Superior temporal gyrus (tissue), 1 donor: ENCODE results near the gene OR2J1.
"Not testable (repeated sequence)": the region's sequence is repeated elsewhere in the genome, so short reads cannot be mapped to it uniquely, and the experiment has no call there.

ENCODE experiments used
- DNase-seq: peaks from one replicate; pipeline ENCODE4 v3.0.0-alpha.2; 2016; ENCODE audit errors: extremely low spot score

OR2J1 gene

GRCh38 chr6:29099190-29099589 lies at the start of gene OR2J1:
TSS of gene OR2J1 (plus strand) at chr6:29099490. CDS start at chr6:29100943, 1,453 bp downstream.
- DNase-seq, result no peak

DNA sequence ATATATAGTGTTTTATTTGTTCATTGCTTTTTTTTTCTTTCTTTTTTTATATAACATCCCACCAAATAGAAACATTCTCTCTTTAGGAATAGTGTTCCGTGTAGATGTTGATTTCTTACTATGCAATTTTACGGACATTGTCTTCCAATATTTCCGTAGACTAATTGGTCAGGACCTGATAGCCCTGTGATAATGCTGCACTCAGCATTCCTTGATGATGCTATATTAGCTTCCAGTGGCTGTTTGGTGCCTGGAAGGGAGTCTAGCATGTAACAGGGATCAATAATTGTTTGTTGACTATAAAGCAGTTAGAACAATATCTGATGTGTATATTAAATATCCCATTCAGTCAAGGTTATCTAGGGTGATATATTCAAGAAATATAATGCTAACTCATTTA lies 47.6 kb upstream of the OR2J1 start:
- no peak for DNase-seq

DNA sequence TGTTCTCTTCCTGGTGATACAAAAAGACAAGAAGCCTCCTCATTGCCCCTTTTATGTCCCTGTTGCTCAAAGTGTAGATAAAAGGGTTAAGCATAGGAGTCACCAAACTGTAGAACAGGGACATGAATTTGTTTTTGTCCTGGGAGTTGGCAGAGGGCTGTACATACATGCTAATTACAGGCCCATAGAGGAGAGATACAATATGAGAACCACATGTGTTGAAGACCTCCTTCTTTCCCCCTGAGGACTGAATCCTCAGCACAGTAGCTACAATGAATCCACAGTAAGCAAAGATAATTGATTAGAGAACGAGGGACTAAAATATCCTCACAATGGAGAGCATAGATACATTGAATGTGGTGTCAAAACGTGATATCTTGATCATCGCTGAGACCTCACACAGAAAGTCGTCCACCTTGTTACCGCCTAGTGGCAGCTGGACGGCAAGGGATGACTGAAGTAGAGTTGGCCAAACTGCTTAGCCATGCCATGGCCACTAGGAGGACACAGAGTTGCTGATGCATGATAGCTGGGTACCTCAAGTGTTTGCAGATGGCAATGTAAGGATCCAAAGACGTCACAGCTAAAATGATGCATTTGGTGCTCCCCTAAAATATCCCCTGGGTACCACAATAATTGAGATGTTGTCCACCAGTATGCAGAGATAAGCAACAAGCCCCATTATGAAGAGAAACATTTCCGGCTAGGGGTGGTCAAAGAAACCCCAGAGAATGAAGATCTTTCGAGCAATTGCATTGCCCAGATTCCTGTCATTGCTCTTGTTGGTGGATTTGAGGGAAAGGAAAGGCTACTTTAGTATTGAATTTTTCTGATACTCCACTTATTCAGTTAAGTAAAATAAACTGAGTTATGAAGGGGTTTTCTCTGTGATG lies 27.2 kb upstream of the OR2J1 start:
- DNase-seq, result no peak

DNA sequence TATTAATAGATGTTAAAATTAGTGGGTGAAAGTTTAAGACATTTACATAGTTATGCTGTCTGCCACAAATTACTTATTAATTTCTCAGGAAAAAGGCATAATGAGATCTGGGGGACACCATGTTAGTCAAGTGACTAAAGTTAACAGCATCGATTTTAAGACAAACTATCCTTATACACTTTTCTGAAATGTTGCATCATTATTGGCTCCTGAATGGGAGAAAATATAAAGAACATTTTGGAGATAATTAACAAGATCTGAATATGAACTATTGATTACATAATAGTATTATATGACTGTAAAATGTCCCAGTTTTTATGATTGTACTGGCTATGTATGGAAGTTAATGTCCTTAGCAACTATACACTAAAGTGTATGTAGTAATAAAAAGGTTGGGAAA lies 20.1 kb upstream of the OR2J1 start:
- DNase-seq, result no peak

- no peak for DNase-seq
Observed at GRCh38 chr6:29081312-29081711, 18.0 kb upstream of the OR2J1 start.

DNA sequence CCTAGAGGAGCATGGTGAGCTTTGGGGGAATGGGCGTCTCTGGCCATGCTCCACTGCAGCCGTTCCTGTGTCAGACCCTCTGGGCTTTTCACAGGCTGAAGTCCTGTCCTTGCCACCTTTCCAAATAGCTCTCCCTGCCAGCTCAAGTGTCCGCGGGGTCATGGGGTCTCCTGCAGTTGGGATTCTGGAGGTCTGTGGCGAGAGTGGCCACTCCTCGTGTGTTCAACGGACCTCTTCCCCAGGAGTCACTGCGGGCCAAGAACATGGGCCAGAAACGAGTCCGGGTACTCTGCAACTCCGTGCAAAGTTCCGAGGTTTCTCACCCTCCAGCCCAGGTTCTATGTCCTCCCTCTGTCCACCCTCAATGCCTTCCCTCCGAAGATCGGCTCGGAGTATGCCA lies 16.8 kb upstream of the OR2J1 start:
- DNase-seq, result no peak

DNA sequence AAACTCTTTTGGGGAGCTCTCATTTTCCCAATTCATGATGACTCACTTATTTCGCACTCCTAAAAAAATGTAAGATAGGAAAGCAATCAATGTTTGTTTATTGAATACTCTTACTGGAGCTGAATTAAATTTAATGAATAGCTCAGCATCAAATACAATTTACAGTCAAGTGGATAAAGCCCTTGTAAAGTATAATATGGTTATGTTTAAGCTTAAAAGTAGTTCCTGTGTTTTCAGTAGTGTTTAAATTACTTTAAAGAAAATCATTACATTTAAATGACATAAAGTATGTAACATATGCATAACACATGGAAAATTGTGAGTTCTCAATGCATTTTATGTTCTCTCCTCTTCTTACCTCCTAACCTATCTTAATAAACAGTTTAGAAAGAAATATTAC lies 12.1 kb upstream of the OR2J1 start, which contains the start of gene OR2B3:
Gene OR2B3 (minus strand): TSS at position 101 of the 400 bp plus-strand sequence. CDS start 65 bp downstream, at position 36.
- DNase-seq, result no peak

GRCh38 chr6:29092957-29093356 lies 6.3 kb upstream of the OR2J1 start:
- DNase-seq, result no peak

DNA sequence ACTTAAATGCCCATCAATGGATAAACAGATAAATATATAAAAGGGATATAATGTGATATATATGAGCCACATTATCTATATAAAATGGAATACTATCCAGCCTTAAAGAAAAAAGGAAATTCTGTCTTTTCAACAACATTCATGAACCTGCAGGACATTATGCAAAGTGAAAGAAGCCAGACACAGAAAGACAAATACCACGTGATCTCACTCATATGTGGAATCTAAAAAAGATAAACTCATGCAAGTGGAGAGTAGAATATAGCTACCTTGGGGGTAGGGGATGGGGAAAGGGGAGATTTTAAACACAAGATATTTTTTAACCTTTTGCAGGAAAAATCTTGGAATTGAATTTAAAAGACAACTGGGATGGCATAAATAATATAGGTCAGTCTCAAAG lies 1.5 kb upstream of the OR2J1 start:
- DNase-seq, result no peak

GRCh38 chr6:29107758-29108157 lies 8.5 kb downstream of the OR2J1 start, which contains the start of gene OR2J3:
TSS of gene OR2J3 (plus strand) at chr6:29108058. CDS start at chr6:29111891, 3,833 bp downstream.
- DNase-seq, result no peak

GRCh38 chr6:29112135-29112534 lies 12.8 kb downstream of the OR2J1 start:
- no peak for DNase-seq

GRCh38 chr6:29114964-29115363 lies 15.7 kb downstream of the OR2J1 start:
- not testable (repeated sequence) for DNase-seq

DNA sequence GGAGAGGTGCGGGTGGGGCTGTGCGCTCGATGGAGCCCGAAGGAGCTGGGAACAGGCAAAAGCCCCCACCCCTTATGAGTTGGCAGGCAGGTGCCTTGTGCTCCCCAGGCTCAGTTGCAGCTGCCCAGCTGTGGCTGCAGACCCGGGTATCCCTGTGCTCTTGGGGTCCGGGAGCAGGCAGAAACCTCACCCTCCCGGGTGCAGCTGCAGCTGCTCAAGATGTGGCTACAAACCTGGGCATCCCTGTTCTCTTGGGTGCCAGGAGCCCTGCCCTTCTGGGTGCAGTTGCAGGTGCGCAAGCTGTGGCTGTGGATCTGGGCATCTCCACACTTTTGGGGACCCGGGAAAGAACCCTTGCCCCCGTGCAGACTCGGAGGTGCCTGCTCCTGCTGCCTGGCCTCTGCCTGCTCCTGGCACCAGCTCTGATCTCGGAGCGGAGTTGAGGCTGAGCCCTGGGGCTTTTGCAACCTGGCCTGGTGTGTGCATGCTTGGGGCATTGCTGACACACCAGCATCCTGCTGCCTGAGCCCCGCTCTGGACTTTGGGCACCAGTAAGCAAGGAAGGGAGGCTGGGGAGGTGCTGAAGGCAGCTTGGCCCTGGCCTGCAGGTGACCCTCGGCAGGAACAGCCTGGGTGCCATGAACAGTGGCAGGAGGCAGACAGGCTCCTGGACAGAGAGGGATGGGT lies 30.2 kb downstream of the OR2J1 start:
- no peak for DNase-seq

DNA sequence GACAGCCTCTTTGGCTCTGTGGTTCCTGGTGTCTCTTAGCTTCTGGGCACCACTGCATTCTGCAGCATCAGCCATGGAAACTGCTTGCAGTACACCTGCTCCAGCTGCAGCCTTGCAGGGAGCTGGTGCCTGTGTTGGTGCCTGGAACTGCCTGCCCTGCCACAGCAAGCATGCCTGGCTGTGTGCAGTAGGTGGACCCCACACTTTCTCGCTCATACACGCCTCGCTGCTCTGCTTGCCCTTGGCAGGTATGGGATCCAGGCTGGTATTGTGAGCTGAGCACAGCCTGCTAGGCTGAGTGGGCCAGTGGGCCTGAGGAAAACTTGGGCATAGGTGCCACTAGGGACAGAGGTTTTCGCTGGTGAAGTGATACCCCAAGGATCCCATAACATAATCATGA lies 31.4 kb downstream of the OR2J1 start:
- no peak for DNase-seq

DNA sequence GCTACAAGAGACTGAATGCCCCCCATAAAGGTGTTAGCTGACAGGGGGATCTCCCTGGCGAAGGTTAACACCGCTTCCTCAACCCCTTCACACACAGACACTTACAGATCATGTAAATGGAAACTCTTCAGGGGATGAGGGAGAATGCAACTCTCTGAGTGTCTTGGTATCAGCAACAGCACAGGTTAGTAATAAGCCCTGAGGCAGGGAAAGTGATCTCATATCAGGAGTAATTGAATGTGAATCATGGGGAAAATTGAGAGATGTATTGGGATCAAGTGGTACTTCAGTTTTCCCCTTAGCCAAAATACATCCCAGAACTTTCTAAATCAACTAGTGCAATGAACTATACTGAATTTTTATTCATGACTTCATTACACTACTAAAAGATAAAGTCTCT lies 32.4 kb downstream of the OR2J1 start:
- DNase-seq, result no peak

GRCh38 chr6:29137724-29138123 lies 38.4 kb downstream of the OR2J1 start:
- DNase-seq, result no peak

DNA sequence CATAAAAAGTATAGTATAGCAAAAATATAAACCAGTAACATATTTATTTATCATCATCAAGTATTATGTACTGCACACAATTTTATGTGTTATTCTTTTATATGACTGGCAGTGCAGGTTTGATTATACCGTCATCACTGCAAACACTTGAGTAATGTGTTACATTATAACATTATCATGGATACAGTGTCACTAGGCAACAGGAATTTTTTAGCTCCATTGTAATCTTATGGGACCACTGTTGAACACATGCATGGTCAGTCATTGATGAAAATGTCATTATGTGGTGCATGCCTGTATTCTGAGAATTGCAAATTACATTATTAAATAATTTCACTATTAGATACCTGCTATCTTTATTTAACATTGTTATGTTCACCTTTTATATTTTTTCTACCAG lies 42.3 kb downstream of the OR2J1 start:
- no peak for DNase-seq

DNA sequence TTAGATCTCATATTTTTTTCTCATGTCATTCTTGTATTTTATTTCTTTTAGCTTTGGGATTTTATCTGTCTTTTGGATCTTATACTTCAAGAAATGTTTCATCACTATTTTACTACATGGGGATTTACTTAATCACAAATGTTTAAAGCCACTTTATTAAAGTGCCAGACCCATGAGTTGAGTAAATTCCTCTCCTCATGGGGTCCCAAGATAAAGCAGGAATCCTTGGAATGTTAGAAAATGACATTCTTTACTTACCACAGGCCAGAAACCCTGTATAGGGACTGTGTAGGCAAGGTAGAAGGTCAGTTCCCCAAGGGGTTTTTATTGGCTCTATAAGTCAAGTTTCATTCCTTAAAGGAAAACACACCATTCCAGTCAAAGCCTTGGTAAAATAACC lies 43.0 kb downstream of the OR2J1 start:
- no peak for DNase-seq

GRCh38 chr6:29146179-29146578 lies 46.9 kb downstream of the OR2J1 start:
- DNase-seq, result no peak

- no peak for DNase-seq
Observed at GRCh38 chr6:29147074-29147473, 47.8 kb downstream of the OR2J1 start.

GRCh38 chr6:29149444-29149843 lies 50.2 kb downstream of the OR2J1 start:
- not testable (repeated sequence) for DNase-seq
